Mesenchymal stem cell (in vitro differentiated cells and primary cell): ENCODE measurements around the gene IL11.

ENCODE experiments used
- DNase-seq: peaks from one replicate; pipeline ENCODE4 v3.0.0-alpha.2; 2013
- H2AFZ ChIP-seq: one replicate; pipeline ENCODE4 v1.6.1; 2013; ENCODE audit warnings: low read depth, mild to moderate bottlenecking, control low read depth, inconsistent platforms, low read length, moderate library complexity
- H2AK5ac ChIP-seq: 2 replicates; pipeline ENCODE4 v1.6.1; 2013; ENCODE audit warnings: low read length, moderate library complexity, mild to moderate bottlenecking, inconsistent platforms; ENCODE audit not compliant: severe bottlenecking
- H2BK120ac ChIP-seq: one replicate; pipeline ENCODE4 v1.6.1; 2013; ENCODE audit warnings: low read depth, mild to moderate bottlenecking, inconsistent platforms, low read length, moderate library complexity
- H2BK12ac ChIP-seq, 2 experiments: one replicate each; pipeline ENCODE4 v1.6.1; 2013; ENCODE audit warnings: inconsistent platforms in 2 of 2, low read length in 2 of 2, mild to moderate bottlenecking in 2 of 2, moderate library complexity in 2 of 2, control low read depth in 1 of 2
- H2BK15ac ChIP-seq: one replicate; pipeline ENCODE4 v1.6.1; 2013; ENCODE audit warnings: mild to moderate bottlenecking, low read depth, inconsistent platforms; ENCODE audit not compliant: poor library complexity, severe bottlenecking
- H2BK5ac ChIP-seq: 2 replicates; pipeline ENCODE4 v1.6.1; 2013; ENCODE audit warnings: low read depth, mild to moderate bottlenecking, low read length, control low read depth, inconsistent platforms; ENCODE audit not compliant: poor library complexity, severe bottlenecking
- H3K14ac ChIP-seq, 2 experiments: one replicate each; pipeline ENCODE4 v1.6.1; 2013; ENCODE audit warnings: inconsistent platforms in 2 of 2, low read length in 2 of 2, control low read depth in 1 of 2, mild to moderate bottlenecking in 1 of 2, moderate library complexity in 1 of 2
- H3K18ac ChIP-seq, 2 experiments: one replicate each; pipeline ENCODE4 v1.6.1; 2013; ENCODE audit warnings: inconsistent platforms in 2 of 2, low read length in 2 of 2, control low read depth in 1 of 2, low read depth in 1 of 2, mild to moderate bottlenecking in 1 of 2
- H3K23ac ChIP-seq, 2 experiments: one replicate each; pipeline ENCODE4 v1.6.1; 2013; ENCODE audit warnings: inconsistent platforms in 2 of 2, low read length in 2 of 2, mild to moderate bottlenecking in 2 of 2, moderate library complexity in 2 of 2, control low read depth in 1 of 2
- H3K27ac ChIP-seq: 2 replicates; pipeline ENCODE4 v1.5.1; 2013; ENCODE audit warnings: mild to moderate bottlenecking, moderate library complexity, low read length, control low read depth, inconsistent platforms; ENCODE audit not compliant: poor library complexity, severe bottlenecking
- H3K27me3 ChIP-seq, 2 experiments: 2 replicates each; pipeline versions ENCODE4 v1.6.1 to v1.7.0; 2013; ENCODE audit warnings: low read length in 2 of 2, mild to moderate bottlenecking in 2 of 2, moderate library complexity in 2 of 2, control low read depth in 1 of 2, inconsistent platforms in 1 of 2; ENCODE audit not compliant: control insufficient read depth in 1 of 2, insufficient read depth in 1 of 2
- H3K36me3 ChIP-seq, 2 experiments: 2 replicates each; pipeline versions ENCODE4 v1.6.1 to v1.7.0; 2013; ENCODE audit warnings: low read length in 2 of 2, control low read depth in 1 of 2, inconsistent platforms in 1 of 2, low read depth in 1 of 2, mild to moderate bottlenecking in 1 of 2; ENCODE audit not compliant: insufficient read depth in 2 of 2, control insufficient read depth in 1 of 2
- H3K4ac ChIP-seq, 2 experiments: one replicate each; pipeline ENCODE4 v1.6.1; 2013; ENCODE audit warnings: inconsistent platforms in 2 of 2, low read length in 2 of 2, mild to moderate bottlenecking in 2 of 2, moderate library complexity in 2 of 2, control low read depth in 1 of 2, low read depth in 1 of 2
- H3K4me1 ChIP-seq: 2 replicates; pipeline ENCODE4 v1.6.1; 2013; ENCODE audit warnings: low read depth, low read length, control low read depth; ENCODE audit not compliant: control insufficient read depth, insufficient read depth
- H3K4me2 ChIP-seq: 2 replicates; pipeline ENCODE4 v1.6.1; 2013; ENCODE audit warnings: low read length, mild to moderate bottlenecking, inconsistent platforms; ENCODE audit not compliant: poor library complexity, severe bottlenecking
- H3K4me3 ChIP-seq, 2 experiments: 2 replicates each; pipeline versions ENCODE4 v1.5.1 to v1.7.0; 2013; ENCODE audit warnings: low read length in 2 of 2, mild to moderate bottlenecking in 2 of 2, control low read depth in 1 of 2, low read depth in 1 of 2; ENCODE audit not compliant: insufficient read depth in 1 of 2
- H3K79me1 ChIP-seq: replicated peaks from 2 replicates; pipeline ENCODE4 v1.6.1; 2013; ENCODE audit warnings: mild to moderate bottlenecking, control low read depth, low read length, inconsistent platforms; ENCODE audit not compliant: poor library complexity, severe bottlenecking
- H3K9ac ChIP-seq: 2 replicates; pipeline ENCODE4 v1.7.0; 2013; ENCODE audit warnings: mild to moderate bottlenecking, low read length, moderate library complexity
- H3K9me3 ChIP-seq: 2 replicates; pipeline ENCODE4 v1.7.0; 2013; ENCODE audit warnings: mild to moderate bottlenecking, low read length; ENCODE audit not compliant: control insufficient read depth
- H4K8ac ChIP-seq: one replicate; pipeline ENCODE4 v1.6.1; 2013; ENCODE audit warnings: inconsistent platforms, mild to moderate bottlenecking, low read length, moderate library complexity
- H4K91ac ChIP-seq: one replicate; pipeline ENCODE4 v1.6.1; 2013; ENCODE audit warnings: mild to moderate bottlenecking, low read length, inconsistent platforms
- WGBS: methylation state at CpG from one replicate; pipeline ENCODE4 v1.1.7; 2013; ENCODE audit warnings: mixed read lengths; 5-methylcytosine and 5-hydroxymethylcytosine counted together

Gene IL11

GRCh38 chr19:55386493-55386971 is 16.3 kb upstream of the IL11 start:
- H3K14ac ChIP-seq, result peak overlapping the region in 1 of 2 experiments; percentile 56
- DNase-seq, result no peak
- peak overlapping the region; percentile 30 to 63 for H3K18ac ChIP-seq
- H2BK12ac ChIP-seq, result no peak overlapping the region
- no peaks in the 10 kb centered on the region for H3K27me3 ChIP-seq
- H2AFZ ChIP-seq, result no peak overlapping the region
- H2AK5ac ChIP-seq, result no peak overlapping the region
- WGBS, result 5% methylated on average over 33 of the region's 33 CpGs
- H2BK120ac ChIP-seq, result no peak overlapping the region
- H3K4me1 ChIP-seq, result peaks cover 58% of the 10 kb centered on the region
- H3K9ac ChIP-seq, result peak overlapping the region; percentile 98
- no peak overlapping the region for H4K8ac ChIP-seq
- no peak overlapping the region for H2BK5ac ChIP-seq
- peaks cover 44 to 48% of the 10 kb centered on the region in 2 experiments for H3K36me3 ChIP-seq
- no peak overlapping the region for H4K91ac ChIP-seq
- no peak overlapping the region for H2BK15ac ChIP-seq
- peak overlapping the region; percentile 54 for H3K27ac ChIP-seq
- H3K4me2 ChIP-seq, result peak overlapping the region; percentile 49
- H3K23ac ChIP-seq, result peak overlapping the region in 1 of 2 experiments; percentile 0
- H3K79me1 ChIP-seq, result peaks cover 11% of the 10 kb centered on the region
- no peaks in the 10 kb centered on the region for H3K9me3 ChIP-seq
- peak overlapping the region in 1 of 2 experiments; percentile 8 for H3K4ac ChIP-seq
- H3K4me3 ChIP-seq, result peak overlapping the region; percentile 70 to 98

GRCh38 chr19:55385724-55386492 is 15.6 kb upstream of the IL11 start, which contains the start of gene RPL28:
TSS of gene RPL28 (plus strand) at chr19:55385932. CDS start at chr19:55386358, 426 bp downstream.
- under 1% methylated on average over 68 of the region's 68 CpGs for WGBS
- DNase-seq, result peak; percentile 99
- H4K8ac ChIP-seq, result peak within 1 kb of the TSS; percentile 95
- no peak within 1 kb of the TSS for H2BK12ac ChIP-seq
- H3K27me3 ChIP-seq, result no peaks in the 10 kb centered on the region
- no peak within 1 kb of the TSS for H2BK15ac ChIP-seq
- H3K18ac ChIP-seq, result peak within 1 kb of the TSS; percentile 67 to 71
- peak within 1 kb of the TSS; percentile 97 for H3K27ac ChIP-seq
- H3K4me1 ChIP-seq, result peaks cover 53% of the 10 kb centered on the region
- H4K91ac ChIP-seq, result peak within 1 kb of the TSS; percentile 45
- H2BK5ac ChIP-seq, result no peak within 1 kb of the TSS
- H3K4ac ChIP-seq, result peak within 1 kb of the TSS; percentile 52 to 89
- peak within 1 kb of the TSS in 1 of 2 experiments; percentile 56 for H3K14ac ChIP-seq
- peak within 1 kb of the TSS; percentile 98 for H3K9ac ChIP-seq
- H3K4me2 ChIP-seq, result peak within 1 kb of the TSS; percentile 67
- peaks cover 8% of the 10 kb centered on the region for H3K79me1 ChIP-seq
- no peak within 1 kb of the TSS for H2AFZ ChIP-seq
- H2BK120ac ChIP-seq, result peak within 1 kb of the TSS; percentile 21
- peak within 1 kb of the TSS in 1 of 2 experiments; percentile 23 for H3K23ac ChIP-seq
- no peaks in the 10 kb centered on the region for H3K9me3 ChIP-seq
- peaks cover 40 to 42% of the 10 kb centered on the region in 2 experiments for H3K36me3 ChIP-seq
- no peak within 1 kb of the TSS for H2AK5ac ChIP-seq
- peak within 1 kb of the TSS; percentile 70 to 98 for H3K4me3 ChIP-seq

GRCh38 chr19:55384920-55385723 is 14.9 kb upstream of the IL11 start:
- Histone ChIP-seq H3K4me2 (peak overlapping the region; percentile 67), H3K14ac (peak overlapping the region in 1 of 2 experiments; percentile 44), H3K9me3 (no peaks in the 10 kb centered on the region), H3K23ac (peak overlapping the region in 1 of 2 experiments; percentile 23), H3K36me3 (peaks cover 34% of the 10 kb centered on the region in 2 experiments), H2BK5ac (no peak overlapping the region), H2AFZ (no peak overlapping the region), H2BK12ac (no peak overlapping the region), H3K27ac (peak overlapping the region; percentile 97), H3K18ac (peak overlapping the region; percentile 71 to 74), H3K79me1 (peaks cover 8% of the 10 kb centered on the region), H3K4ac (peak overlapping the region; percentile 27 to 89), H2AK5ac (peak overlapping the region; percentile 43), H2BK120ac (no peak overlapping the region), H3K4me1 (peaks cover 47% of the 10 kb centered on the region), H3K9ac (peak overlapping the region; percentile 98), H3K4me3 (peak overlapping the region; percentile 37 to 98), H2BK15ac (no peak overlapping the region), H3K27me3 (no peaks in the 10 kb centered on the region), H4K8ac (peak overlapping the region; percentile 95), H4K91ac (peak overlapping the region; percentile 5)
- WGBS, result 7% methylated on average over 32 of the region's 34 CpGs
- DNase-seq, result peak; percentile 97
